Prostate gland (tissue), 2 donors: ENCODE measurements around the gene RFTN2.

Experiments used
- POLR2AphosphoS5 ChIP-seq: sonication (generic); formaldehyde crosslinking; IDR thresholded peaks from one replicate; pipeline ENCODE4 v1.6.1; 2017; ENCODE audit warnings: antibody characterized with exemption
- TF ChIP-seq, protein P1 (sequence below), 4 experiments: fragments of 200-600 bp in 2 of 4; fragments of 450-650 bp in 2 of 4; sonication (generic) in 2 of 4; IDR thresholded peaks; 1 replicate in 3 of 4; 2 replicates in 1 of 4; pipeline ENCODE4 v1.5.1; 2016 to 2019; ENCODE audit warnings: antibody characterized with exemption in 4 of 4, mild to moderate bottlenecking in 2 of 4, moderate library complexity in 2 of 4

DNA sequence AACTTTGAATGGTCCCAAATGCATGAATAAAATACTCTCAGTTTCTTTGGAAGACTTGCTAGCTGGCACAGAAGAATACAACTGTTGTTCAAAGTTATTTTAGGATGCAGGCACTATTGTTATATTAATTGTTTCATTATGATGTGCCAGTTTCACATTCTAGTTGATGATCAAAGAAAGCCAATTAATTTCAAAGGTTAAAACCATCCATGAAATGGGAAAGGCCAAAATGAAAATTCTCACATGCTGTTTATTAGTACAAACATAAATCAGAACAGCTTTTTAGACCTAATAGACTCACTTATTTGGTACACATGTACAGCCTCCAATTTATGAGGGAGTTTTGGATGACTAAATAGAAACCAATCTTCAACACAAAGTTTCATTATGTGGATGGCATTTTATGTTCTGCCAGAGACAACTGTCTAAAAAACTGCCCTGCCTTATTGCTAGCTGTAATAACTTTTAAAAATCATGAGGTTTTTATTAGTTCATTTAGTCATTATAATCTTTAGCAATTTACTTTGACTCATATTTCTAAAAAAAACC lies 42.2 kb downstream of the RFTN2 start:
- TF ChIP-seq, protein P1, sequence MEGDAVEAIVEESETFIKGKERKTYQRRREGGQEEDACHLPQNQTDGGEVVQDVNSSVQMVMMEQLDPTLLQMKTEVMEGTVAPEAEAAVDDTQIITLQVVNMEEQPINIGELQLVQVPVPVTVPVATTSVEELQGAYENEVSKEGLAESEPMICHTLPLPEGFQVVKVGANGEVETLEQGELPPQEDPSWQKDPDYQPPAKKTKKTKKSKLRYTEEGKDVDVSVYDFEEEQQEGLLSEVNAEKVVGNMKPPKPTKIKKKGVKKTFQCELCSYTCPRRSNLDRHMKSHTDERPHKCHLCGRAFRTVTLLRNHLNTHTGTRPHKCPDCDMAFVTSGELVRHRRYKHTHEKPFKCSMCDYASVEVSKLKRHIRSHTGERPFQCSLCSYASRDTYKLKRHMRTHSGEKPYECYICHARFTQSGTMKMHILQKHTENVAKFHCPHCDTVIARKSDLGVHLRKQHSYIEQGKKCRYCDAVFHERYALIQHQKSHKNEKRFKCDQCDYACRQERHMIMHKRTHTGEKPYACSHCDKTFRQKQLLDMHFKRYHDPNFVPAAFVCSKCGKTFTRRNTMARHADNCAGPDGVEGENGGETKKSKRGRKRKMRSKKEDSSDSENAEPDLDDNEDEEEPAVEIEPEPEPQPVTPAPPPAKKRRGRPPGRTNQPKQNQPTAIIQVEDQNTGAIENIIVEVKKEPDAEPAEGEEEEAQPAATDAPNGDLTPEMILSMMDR (IDR thresholded peaks at IDR 0.05): no peak
- TF ChIP-seq POLR2AphosphoS5: no peak
